GM13977 (cell line): ENCODE data around the gene TGFA.

Experiments used
- DNase-seq: peaks from one replicate; pipeline ENCODE4 v3.0.0; 2012; ENCODE audit warnings: low spot score
- CTCF ChIP-seq: IDR thresholded peaks from 2 replicates; pipeline ENCODE4 v1.5.1; 2012; ENCODE audit warnings: mild to moderate bottlenecking, control low read depth; ENCODE audit not compliant: insufficient read depth; ENCODE audit errors: extremely low read depth, missing control alignments
- in situ Hi-C: fragments of 300-500 bp; cut with MboI; formaldehyde crosslinking; loops from one replicate; pipeline ENCODE4 v1.12.0; 2022; ENCODE audit warnings: low sequenced_read_pairs, low pct_unique_long_range_greater_than_20kb, mixed read lengths, inconsistent platforms; ENCODE audit not compliant: unreplicated experiment

Gene TGFA

GRCh38 chr2:70508711-70509462 lies 44.7 kb downstream of the TGFA start:
- no peak for DNase-seq

GRCh38 chr2:70505613-70506391 lies 47.8 kb downstream of the TGFA start:
- no peak for TF ChIP-seq CTCF
- in situ Hi-C loops, result no loop called here
- no peak for DNase-seq

More at GRCh38 chr2:70508711-70509462, 44.7 kb downstream of the TGFA start:
- TF ChIP-seq CTCF, result no peak
- in situ Hi-C loops, result no loop called here

- no peak for DNase-seq
- TF ChIP-seq CTCF, result no peak
- in situ Hi-C loops, result no loop called here
Measured at GRCh38 chr2:70504750-70505149, 48.9 kb downstream of the TGFA start.

- in situ Hi-C loops, result no loop called here
- no peak for DNase-seq
- no peak for TF ChIP-seq CTCF
Measured at GRCh38 chr2:70503896-70504295, 49.7 kb downstream of the TGFA start.

- no peak for TF ChIP-seq CTCF
- DNase-seq, result no peak
- in situ Hi-C loops, result no loop called here
Measured at GRCh38 chr2:70501728-70502127, 51.9 kb downstream of the TGFA start.

- in situ Hi-C loops, result no loop called here
- TF ChIP-seq CTCF, result no peak
- DNase-seq, result no peak
Measured at GRCh38 chr2:70501215-70501614, 52.4 kb downstream of the TGFA start.
